GM20431 (cell line): ENCODE data around the gene SLC6A6.

Experiments
- in situ Hi-C: fragments of 300-500 bp; cut with MseI, MboI; formaldehyde crosslinking; loops from one replicate; pipeline ENCODE4 v1.15.0; 2020; ENCODE audit warnings: low sequenced_read_pairs; ENCODE audit not compliant: unreplicated experiment

Gene SLC6A6

GRCh38 chr3:14402304-14402811 is at the start of gene SLC6A6:
Gene SLC6A6, plus strand, starts transcription at chr3:14402606. Its CDS starts 41,029 bp downstream, at chr3:14443635.
- in situ Hi-C loops, result no loop called here

DNA sequence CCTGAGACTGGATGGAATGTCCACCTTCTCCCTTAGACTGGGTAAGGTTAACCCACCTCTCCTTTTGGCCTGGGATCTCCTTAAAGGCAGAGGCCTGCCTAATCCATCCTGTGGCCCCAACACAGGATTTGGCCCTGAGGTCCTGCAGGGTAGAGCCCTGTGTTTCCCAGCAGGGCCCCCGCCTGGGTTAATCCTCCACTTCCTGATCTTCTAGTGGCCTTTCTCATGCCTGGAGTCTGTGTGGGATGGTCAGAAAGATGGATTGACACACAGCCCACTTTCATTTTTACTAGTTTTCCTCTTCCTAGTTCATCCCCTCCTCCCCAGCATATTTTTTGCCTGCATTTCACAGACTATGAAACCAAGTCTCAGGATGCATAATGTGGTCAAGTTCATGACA is 48.9 kb upstream of the SLC6A6 start:
- in situ Hi-C loops, result no loop called here

DNA sequence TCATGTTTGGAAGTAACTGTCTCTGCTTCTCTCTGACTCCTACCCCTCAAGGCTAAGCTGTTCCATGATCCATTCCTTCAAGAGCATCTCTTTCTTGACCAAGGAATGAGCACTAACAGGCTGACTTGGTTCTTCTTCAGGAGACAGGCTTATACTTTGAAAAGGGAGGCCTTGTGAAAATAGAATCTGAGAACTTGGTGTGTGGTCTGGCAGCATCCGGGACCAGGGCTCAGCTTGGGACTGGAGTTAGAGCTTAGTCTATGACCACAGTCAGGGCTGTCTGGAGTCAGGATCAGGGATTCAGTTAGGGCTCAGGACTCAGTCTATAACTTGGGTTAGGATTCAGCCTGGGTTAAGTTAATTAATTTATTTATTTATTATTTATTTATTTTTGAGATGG is 44.9 kb upstream of the SLC6A6 start:
- in situ Hi-C loops, result no loop called here

DNA sequence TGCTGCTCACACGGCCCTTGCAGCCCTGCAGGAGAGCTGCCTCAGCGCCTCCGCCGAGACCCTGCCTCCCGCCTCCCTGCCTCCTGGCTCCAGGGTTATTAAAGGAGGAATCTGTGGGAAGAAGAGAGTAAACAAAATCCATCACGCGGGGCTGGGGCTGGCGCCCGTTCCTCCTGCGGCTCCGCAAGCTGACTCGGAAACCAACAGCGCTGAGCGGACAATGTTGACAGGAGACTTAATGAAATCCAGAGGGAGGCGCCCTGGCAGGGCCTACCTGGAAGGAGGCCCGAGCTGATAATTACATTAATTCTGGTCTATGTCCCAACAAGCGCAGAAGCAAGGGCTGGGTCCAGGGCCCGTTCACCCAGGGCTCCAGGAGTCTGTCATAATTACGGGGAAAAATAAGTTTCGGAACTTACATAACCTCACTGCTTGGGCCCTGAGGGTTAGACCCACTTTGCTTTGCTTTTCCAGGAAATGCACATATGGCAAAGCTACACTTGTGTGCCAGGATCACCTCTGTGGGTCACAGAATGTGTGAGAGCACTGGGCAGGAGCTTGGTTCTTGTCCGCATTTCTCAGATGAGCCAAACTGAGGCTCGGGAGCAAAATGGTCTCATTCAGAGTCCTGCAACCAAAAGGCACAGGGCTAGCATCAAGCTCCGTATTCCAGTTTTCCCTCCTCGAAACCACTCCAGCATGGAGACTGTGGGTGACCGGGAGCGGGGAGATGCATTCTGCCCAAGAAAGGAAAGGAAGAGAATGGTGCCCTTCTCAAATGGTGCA is 43.8 kb upstream of the SLC6A6 start:
- in situ Hi-C loops, result no loop called here

GRCh38 chr3:14359348-14359747 is 43.1 kb upstream of the SLC6A6 start:
- in situ Hi-C loops, result no loop called here

DNA sequence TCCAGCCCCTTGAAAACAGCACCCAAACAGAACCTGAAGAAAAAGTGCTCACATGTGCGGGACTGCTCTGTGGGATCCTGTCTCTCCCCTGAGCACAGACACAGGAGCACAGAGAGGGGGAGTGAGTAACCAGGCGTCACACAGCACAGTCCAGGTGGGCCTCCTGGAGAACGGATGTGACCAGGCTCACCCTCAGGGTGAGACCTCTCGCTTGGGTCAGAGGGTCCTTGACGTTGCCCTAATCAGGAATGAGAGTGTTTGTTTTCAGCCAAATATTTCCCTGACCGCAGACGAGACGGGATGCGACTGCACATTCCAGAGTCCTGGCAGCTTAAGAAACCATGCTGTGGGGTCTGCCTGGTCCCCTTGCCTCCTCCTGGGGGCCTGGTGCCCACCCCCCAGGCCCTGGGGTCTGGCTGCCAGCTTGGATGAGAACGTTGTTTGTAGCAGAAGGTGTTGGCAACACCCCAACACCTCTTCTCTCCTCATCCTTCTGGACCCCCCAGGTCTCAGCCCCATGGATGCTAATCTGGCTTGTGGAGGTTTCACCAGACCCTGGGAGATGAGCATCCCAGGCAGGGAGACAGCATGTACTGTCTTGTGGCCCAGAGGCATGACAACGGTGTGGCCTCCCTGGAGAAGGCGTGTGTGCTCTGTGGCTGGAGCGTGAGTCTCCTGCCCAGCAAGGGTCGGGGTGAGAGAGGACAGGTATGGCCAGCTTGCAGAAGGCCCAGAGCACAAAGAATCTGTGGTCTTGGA is 42.1 kb upstream of the SLC6A6 start:
- in situ Hi-C loops, result no loop called here

- in situ Hi-C loops, result no loop called here
Measured at GRCh38 chr3:14361068-14361677, 41.2 kb upstream of the SLC6A6 start.

DNA sequence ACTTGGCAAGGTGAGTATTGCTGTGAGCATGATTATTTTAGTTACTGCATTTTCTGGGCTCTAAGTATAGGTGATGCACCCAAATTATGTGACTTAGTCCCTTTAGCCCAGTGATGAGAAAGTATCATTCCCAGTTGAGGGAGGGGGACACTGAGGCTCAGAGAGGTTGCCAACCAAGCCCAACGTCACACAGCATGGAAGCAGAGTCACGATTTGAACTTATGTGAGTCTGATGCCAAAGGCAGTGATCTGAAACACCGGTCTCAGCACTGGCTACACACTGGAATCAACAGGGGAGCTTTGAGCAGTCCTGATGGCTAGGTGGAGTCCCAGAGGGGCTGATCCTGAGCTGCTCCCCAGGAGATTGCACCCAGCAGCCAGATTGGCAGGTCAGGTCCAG is 39.5 kb upstream of the SLC6A6 start:
- in situ Hi-C loops, result no loop called here

DNA sequence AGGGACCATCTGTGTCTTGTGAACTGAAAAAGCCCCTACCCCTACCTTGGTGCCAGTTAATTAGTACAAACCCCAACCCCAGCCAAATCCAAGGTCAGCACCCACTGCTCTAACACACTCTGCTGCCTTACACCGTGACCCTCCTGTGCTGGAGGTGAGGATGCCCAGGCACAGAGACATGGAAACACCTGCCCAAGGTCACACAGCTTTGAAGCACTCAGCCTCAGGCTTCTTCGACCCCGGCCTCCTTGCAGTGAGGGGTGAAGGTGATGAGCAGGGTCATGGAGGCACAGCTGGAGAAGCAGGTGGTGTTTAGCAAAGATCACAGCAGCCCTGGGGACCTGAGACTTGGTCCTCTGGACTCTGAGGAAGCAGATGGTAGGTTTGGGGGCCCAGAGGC is 39.0 kb upstream of the SLC6A6 start:
- in situ Hi-C loops, result no loop called here

DNA sequence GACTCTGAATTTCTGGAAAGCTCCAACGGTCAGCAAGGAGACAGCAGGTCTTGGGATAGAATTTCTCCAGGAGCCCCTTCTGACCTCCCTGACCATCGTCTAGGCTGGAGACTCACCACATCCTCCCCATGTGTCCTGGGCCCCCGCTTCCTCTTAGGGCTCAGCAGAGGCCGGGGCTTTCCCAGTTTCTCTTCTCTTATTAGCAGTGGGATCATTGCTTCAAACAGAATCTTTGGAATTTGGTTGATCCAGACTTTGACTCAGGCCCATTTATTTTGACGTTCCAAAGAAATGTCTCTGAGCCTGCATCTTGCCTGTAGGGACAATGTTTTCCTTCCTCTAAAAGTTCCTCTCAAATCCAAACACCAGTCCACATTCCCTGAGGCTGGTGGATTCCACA is 38.4 kb upstream of the SLC6A6 start:
- in situ Hi-C loops, result no loop called here

- in situ Hi-C loops, result no loop called here
Measured at GRCh38 chr3:14364580-14365292, 37.7 kb upstream of the SLC6A6 start.

GRCh38 chr3:14366248-14366647 is 36.2 kb upstream of the SLC6A6 start:
- in situ Hi-C loops, result no loop called here

DNA sequence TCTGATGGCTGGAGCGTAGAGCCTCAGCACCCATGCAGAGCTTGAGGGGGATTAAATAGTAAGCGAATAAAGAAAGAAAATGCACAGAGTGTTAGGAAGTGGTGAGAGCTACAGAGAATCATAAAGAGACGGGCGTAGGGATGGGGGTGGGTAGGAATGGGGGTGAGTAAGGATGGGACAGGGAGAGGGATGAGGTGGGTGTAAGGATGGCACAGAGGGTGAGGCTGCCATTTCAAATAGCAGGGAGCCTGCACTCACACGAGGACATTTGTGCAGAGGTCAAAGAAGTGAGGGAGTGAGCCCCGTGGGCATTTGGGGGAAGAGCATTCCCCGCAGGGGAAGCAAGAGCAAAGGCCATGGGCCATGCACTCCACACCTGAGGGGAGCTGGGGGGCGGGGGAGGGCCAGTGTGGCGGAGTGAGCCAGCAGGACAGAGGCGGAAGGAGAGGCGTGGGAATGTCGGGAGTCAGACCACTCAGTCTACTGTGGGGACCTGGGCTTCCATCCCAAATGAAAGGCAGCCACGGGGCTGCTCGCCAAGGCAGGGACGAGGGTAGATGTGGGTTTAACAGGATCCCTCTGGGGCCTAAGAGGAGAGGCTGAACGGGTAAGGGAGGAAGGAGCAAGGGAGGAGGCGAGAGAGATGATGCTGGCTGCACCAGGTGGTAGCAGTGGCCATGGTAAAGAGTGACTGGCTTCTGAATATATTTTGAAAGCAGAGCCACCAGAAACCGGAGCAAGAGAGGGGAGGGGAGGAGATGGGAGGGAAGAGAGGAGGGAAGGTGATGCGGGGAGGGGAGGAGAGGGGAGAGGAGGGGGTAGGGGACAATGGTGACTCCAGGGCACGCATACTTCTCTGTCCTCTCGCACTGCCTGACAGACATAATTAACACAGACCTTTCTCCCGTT is 35.2 kb upstream of the SLC6A6 start:
- in situ Hi-C loops, result no loop called here

DNA sequence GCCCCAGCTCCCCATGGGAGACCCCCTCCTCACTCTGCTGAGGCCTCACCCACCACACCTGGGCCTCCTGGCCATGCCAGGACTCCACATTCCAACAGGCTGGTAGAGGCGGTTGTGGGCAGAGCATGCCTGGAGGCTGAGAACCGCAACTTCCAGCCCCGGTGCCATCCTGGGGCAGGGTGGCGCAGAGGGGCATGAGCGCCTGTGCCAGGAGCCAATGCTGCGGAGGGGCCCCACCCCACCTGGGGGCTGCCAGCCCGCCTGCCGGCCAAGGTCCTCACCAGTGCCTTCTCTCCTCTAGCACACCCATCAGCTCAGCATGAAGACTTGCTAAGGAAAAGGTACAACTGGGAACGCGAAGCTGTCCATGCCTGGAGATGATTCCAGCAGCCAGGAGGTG is 34.3 kb upstream of the SLC6A6 start:
- in situ Hi-C loops, result no loop called here

GRCh38 chr3:14368885-14369284 is 33.5 kb upstream of the SLC6A6 start:
- in situ Hi-C loops, result no loop called here

DNA sequence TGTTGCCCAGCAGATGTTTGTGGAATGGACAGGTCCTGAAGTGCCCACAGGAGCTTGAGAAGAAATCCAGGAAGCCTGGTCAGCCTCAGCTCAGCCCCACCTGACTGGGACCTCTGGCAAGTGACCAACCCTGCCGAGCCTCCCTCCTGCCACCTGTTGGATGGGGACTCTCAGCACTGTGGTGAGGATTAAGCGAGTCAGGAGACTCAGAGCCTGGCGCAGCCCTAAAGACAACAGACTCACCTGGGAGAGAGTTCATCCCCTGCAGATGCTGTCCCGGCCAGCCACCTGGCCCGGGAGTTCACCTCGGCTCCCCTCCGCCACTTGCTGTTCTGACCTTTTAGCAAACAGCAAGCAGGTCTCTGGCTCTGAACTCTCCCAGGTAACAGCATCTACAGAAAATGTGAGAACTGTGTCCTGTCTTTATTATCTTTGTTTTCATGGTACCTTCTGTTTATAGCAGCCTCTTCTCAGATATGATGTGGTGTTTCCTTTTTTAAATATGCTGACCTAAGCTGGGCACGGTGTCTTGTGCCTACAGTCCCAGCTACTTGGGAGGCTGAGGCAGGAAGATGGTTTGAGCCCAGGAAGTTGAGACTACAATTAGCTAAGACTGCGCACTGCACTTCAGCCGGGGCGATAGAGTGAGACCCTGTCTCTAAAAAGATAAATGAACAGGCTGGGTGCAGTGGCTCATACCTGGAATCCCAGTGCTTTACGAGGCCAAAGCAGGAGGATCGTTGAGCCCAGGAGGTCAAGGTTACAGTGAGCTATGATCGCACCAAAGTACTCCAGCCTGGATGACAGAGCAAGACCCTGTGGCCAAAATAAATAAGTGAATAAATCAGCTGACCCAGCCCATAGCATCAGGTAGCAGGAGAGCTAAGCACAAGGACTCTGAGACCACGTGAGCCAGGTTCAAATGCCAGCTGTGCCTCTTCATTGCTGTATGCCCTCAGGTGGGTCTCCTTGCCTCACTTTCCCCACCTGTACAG is 32.4 kb upstream of the SLC6A6 start:
- in situ Hi-C loops, result no loop called here

- in situ Hi-C loops, result no loop called here
Measured at GRCh38 chr3:14370720-14371572, 31.5 kb upstream of the SLC6A6 start.
